ENCODE data around the gene CCDC88B.

DNA sequence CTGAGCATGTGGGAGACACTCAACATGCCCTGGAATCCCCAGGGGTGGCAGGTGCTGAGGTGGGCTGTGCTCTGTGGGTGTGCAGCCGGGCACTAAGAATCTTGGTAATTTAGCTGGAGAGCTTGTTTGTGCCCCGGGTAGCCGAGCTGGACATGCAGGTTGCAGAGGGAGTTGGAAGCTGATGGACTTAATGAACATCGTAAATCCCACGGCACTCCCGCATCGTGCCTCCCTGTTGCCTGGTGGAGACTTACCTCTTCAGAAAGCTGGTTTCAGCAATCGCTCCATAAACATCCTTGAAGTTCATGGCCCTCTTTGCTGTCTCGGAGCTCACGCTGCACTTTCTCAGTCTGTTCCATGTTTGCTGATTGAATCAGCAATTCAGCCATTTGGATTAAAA lies 48.9 kb downstream of the CCDC88B start:
- TF ChIP-seq, protein P1, sequence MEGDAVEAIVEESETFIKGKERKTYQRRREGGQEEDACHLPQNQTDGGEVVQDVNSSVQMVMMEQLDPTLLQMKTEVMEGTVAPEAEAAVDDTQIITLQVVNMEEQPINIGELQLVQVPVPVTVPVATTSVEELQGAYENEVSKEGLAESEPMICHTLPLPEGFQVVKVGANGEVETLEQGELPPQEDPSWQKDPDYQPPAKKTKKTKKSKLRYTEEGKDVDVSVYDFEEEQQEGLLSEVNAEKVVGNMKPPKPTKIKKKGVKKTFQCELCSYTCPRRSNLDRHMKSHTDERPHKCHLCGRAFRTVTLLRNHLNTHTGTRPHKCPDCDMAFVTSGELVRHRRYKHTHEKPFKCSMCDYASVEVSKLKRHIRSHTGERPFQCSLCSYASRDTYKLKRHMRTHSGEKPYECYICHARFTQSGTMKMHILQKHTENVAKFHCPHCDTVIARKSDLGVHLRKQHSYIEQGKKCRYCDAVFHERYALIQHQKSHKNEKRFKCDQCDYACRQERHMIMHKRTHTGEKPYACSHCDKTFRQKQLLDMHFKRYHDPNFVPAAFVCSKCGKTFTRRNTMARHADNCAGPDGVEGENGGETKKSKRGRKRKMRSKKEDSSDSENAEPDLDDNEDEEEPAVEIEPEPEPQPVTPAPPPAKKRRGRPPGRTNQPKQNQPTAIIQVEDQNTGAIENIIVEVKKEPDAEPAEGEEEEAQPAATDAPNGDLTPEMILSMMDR (IDR thresholded peaks at IDR 0.05): no peak
- TF ChIP-seq POLR2AphosphoS5 (IDR thresholded peaks at IDR 0.05) (no peak), POLR2A (IDR thresholded peaks at IDR 0.05) (no peak), EP300 (IDR thresholded peaks at IDR 0.05) (no peak)

All from suprapubic skin (tissue), 4 donors.